ENCODE results near the gene PRKACB.

The PRKACB gene

GRCh38 chr1:84217239-84217638 lies 73.2 kb downstream of the PRKACB start:
- H3K79me2 ChIP-seq (ENCODE audit: insufficient read depth, low read length) = peaks cover 2% of the 10 kb centered on the region; the same call in 1 of the 2 replicates
- no peak overlapping the region for H3K9ac ChIP-seq (ENCODE audit: low read depth, low read length)
- H3K4me1 ChIP-seq (ENCODE audit: insufficient read depth, low read length) = no peaks in the 10 kb centered on the region
- H3K36me3 ChIP-seq (ENCODE audit: insufficient read depth, low read length) = peaks cover 64% of the 10 kb centered on the region
- H3K27me3 ChIP-seq (ENCODE audit: insufficient read depth, low read length, poor library complexity) = no peaks in the 10 kb centered on the region
- TF ChIP-seq CTCF (IDR thresholded peaks at IDR 0.05; ENCODE audit: borderline replicate concordance, extremely low read depth, low read length, poor library complexity, severe bottlenecking) = no peak
- TF ChIP-seq EZH2 (IDR thresholded peaks at IDR 0.05; ENCODE audit: borderline replicate concordance, low read depth, low read length, severe bottlenecking) = no peak
- H2AFZ ChIP-seq (ENCODE audit: low read depth, low read length) = no peak overlapping the region
- no peak overlapping the region for H3K4me3 ChIP-seq (ENCODE audit: low read depth in 1 of 2, low read length in 2 of 2)
- no peak overlapping the region for H3K4me2 ChIP-seq (ENCODE audit: insufficient read depth, low read length)
- ATAC-seq (ENCODE audit: insufficient read depth, low read depth) (no peak), DNase-seq (no peak)
- no peaks in the 10 kb centered on the region for H4K20me1 ChIP-seq (ENCODE audit: insufficient read depth, low read length)
- H3K27ac ChIP-seq (ENCODE audit: low read length) = no peak overlapping the region
- H3K9me3 ChIP-seq (ENCODE audit: insufficient read depth, low read length, severe bottlenecking) = peaks cover 7% of the 10 kb centered on the region

- ATAC-seq (ENCODE audit: insufficient read depth, low read depth) (no peak), DNase-seq (no peak)
- peaks cover 68% of the 10 kb centered on the region for H3K36me3 ChIP-seq (ENCODE audit: insufficient read depth, low read length)
- no peaks in the 10 kb centered on the region; the same call in 1 of the 2 replicates for H3K4me1 ChIP-seq (ENCODE audit: insufficient read depth, low read length)
- no peak overlapping the region for H3K4me3 ChIP-seq (ENCODE audit: low read depth in 1 of 2, low read length in 2 of 2)
- H3K4me2 ChIP-seq (ENCODE audit: insufficient read depth, low read length) = no peak overlapping the region
- TF ChIP-seq CTCF (IDR thresholded peaks at IDR 0.05; ENCODE audit: borderline replicate concordance, extremely low read depth, low read length, poor library complexity, severe bottlenecking) (no peak), EZH2 (IDR thresholded peaks at IDR 0.05; ENCODE audit: borderline replicate concordance, low read depth, low read length, severe bottlenecking) (no peak)
- no peaks in the 10 kb centered on the region for H3K27me3 ChIP-seq (ENCODE audit: insufficient read depth, low read length, poor library complexity)
- H2AFZ ChIP-seq (ENCODE audit: low read depth, low read length) = no peak overlapping the region
- no peak overlapping the region for H3K9ac ChIP-seq (ENCODE audit: low read depth, low read length)
- no peaks in the 10 kb centered on the region for H4K20me1 ChIP-seq (ENCODE audit: insufficient read depth, low read length)
- peaks cover 3% of the 10 kb centered on the region for H3K9me3 ChIP-seq (ENCODE audit: insufficient read depth, low read length, severe bottlenecking)
- peaks cover 16% of the 10 kb centered on the region for H3K79me2 ChIP-seq (ENCODE audit: insufficient read depth, low read length)
- no peak overlapping the region; the same call in 1 of the 2 replicates for H3K27ac ChIP-seq (ENCODE audit: low read length)
These were observed 79.8 kb downstream of the PRKACB start for GRCh38 chr1:84223751-84224432.

GRCh38 chr1:84224905-84225304 lies 80.8 kb downstream of the PRKACB start:
- Histone ChIP-seq H2AFZ (ENCODE audit: low read depth, low read length) (no peak overlapping the region), H4K20me1 (ENCODE audit: insufficient read depth, low read length) (no peaks in the 10 kb centered on the region), H3K4me1 (ENCODE audit: insufficient read depth, low read length) (no peaks in the 10 kb centered on the region; the same call in 1 of the 2 replicates), H3K9ac (ENCODE audit: low read depth, low read length) (no peak overlapping the region), H3K9me3 (ENCODE audit: insufficient read depth, low read length, severe bottlenecking) (peaks cover 3% of the 10 kb centered on the region), H3K36me3 (ENCODE audit: insufficient read depth, low read length) (peaks cover 60% of the 10 kb centered on the region), H3K79me2 (ENCODE audit: insufficient read depth, low read length) (peaks cover 16% of the 10 kb centered on the region), H3K27me3 (ENCODE audit: insufficient read depth, low read length, poor library complexity) (no peaks in the 10 kb centered on the region), H3K27ac (ENCODE audit: low read length) (0 out of 2 replicates have a peak overlapping the region, but pooled peaks have one; percentile 17), H3K4me2 (ENCODE audit: insufficient read depth, low read length) (no peak overlapping the region), H3K4me3 (ENCODE audit: low read depth in 1 of 2, low read length in 2 of 2) (no peak overlapping the region)
- ATAC-seq (ENCODE audit: insufficient read depth, low read depth) (no peak), DNase-seq (no peak)
- TF ChIP-seq EZH2 (IDR thresholded peaks at IDR 0.05; ENCODE audit: borderline replicate concordance, low read depth, low read length, severe bottlenecking) (no peak), CTCF (IDR thresholded peaks at IDR 0.05; ENCODE audit: borderline replicate concordance, extremely low read depth, low read length, poor library complexity, severe bottlenecking) (no peak)

Data from DND-41 (cell line).